SHP77 treated with DMSO at 0.1 percent for 48 hours (cell line): ENCODE results near the gene FIGNL1.
A peak's percentile ranks its signal among the peaks of the same experiment; 100 is the strongest.

ENCODE experiments used
- DNase-seq: peaks from one replicate; lab custom pipeline; 2025; lab: John Stamatoyannopoulos, UW

Gene FIGNL1, protein sequence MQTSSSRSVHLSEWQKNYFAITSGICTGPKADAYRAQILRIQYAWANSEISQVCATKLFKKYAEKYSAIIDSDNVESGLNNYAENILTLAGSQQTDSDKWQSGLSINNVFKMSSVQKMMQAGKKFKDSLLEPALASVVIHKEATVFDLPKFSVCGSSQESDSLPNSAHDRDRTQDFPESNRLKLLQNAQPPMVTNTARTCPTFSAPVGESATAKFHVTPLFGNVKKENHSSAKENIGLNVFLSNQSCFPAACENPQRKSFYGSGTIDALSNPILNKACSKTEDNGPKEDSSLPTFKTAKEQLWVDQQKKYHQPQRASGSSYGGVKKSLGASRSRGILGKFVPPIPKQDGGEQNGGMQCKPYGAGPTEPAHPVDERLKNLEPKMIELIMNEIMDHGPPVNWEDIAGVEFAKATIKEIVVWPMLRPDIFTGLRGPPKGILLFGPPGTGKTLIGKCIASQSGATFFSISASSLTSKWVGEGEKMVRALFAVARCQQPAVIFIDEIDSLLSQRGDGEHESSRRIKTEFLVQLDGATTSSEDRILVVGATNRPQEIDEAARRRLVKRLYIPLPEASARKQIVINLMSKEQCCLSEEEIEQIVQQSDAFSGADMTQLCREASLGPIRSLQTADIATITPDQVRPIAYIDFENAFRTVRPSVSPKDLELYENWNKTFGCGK

DNA sequence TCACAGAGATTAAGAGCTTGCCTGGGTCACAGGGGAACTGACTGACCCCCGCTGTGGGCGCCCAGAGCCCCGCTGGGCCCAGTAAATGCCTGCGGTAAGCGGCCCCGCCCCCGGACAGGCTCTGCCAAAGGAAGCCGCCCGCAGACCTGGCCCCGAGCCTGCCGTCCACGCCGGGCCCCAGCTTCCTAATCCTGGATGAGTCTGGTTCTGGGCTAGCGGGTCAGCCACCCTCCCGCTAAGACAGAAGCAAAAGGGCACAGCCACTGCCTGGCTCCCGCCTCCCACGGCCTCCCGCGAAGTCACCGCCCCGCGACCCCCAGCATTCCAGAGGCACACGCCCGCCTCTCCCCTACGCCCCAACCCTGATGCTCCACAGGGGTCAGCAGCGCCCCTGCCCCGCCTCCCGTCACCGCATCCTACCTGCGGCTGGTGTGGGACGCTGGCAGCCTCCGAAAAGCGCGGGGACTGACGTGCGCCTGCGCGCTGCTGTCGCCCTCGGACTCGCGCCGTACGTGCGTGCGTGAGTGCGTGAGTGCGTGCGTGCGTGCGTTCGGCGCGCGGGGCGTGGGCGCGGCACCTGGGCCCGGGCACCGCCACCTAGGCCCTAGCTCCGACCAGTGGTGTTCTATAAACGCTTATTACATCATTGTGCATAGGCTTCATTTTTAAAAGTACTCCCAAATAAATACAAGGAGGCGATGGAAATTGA, at the start of gene FIGNL1:
Gene FIGNL1, minus strand, starts transcription at position 470 of the 709 bp plus-strand sequence. CDS start 3,063 bp downstream, outside the sequence.
- DNase-seq, result peak; percentile 68

GRCh38 chr7:50499092-50499491, 48.9 kb upstream of the FIGNL1 start:
- DNase-seq, result no peak

DNA sequence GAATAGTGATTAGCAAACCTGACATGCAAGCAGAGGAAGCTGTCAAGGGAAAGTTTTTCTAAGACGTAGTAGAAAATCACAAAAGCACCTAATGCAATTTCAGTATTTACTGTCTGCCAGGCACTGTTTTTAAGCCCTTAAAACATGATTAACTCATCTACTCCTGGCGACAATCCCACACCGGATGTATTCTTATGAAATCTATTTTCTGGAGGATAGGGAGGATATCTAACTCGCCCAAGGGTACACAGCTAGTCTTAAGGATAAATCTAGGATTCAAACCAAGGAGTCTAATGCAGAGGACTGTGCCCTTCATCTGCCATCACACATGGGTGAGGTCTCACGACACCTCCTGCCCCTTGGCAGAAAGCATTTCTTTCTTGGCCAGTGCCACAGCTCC, 47.8 kb upstream of the FIGNL1 start:
- no peak for DNase-seq

- DNase-seq, result no peak
These were observed 47.0 kb upstream of the FIGNL1 start for GRCh38 chr7:50497068-50497642.

- no peak for DNase-seq
These were observed 46.4 kb upstream of the FIGNL1 start for GRCh38 chr7:50496569-50496968.

DNA sequence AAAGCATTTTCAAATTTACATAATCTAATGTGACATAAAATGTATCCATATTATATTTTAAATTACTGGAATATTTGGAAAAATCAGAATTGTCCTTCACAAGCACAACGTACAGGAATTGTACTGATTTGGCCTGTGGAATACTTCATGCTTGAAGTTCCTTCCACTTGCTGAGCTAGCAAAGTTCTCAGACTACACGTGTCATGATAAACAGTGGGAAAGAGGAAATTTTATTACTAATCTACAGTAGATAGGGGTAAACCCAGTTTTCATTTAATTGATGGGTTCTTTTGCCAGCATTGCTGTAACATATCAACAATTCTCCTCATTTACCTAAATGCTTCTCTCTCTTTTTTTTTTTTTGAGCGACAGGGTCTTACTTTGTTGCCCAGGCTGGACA, 45.6 kb upstream of the FIGNL1 start:
- DNase-seq, result no peak

DNA sequence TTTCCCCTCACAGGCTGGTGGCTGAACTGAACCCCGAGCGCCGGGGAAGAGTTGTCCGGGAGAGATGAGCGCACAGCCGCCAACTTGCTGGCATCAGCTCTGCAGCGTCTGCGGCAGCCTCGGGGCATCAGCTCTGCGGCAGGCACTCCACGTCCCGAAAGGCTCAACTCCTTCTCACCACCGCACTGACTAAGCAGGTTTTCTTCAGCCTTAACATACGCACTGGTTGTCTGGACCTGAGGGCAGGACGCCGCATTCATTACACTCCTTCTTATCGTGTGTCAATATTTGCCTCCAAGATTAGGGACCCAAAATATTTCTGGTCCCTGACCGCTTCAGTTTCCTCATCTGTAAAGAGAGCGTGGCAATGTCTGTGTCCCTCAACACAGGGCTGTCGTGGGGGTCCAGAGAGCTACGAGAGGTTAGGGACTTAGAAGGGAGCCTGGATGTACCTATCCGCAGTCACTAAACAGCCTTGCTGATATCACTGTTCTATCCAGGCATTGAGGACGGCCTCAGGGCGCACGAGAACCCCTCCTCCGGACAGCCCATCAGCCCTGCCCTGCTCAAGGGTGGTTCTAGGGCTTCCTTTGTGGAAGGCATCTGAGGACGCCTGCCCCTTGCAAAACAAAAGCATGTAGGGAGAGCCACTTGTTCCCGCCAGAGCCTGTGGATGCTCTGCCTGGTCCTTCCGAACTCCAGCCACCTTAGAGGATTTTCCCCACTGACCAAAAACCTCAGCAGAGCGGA, 42.8 kb upstream of the FIGNL1 start:
- DNase-seq, result no peak

DNA sequence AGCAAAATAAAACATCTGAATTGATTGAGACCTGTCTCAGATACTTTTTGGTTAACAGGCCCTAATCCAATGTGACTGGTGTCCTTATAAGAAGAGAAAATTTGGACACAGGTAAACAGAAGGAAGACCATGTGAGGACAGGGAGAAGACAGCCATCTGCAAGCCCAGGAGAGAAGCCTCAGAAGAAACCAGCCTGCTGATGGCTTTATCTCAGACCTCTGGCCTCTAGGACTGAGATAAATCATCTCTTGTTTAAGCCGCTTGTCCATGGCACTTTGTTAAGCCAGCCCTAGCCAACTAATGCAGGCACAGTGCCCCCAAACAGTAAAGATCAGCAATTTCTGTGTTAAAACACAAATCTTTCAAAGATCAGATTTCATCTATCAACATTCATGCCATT, 41.8 kb upstream of the FIGNL1 start:
- DNase-seq, result no peak

GRCh38 chr7:50491209-50491608, 41.1 kb upstream of the FIGNL1 start:
- DNase-seq, result no peak

- no peak for DNase-seq
These were observed 38.2 kb upstream of the FIGNL1 start for GRCh38 chr7:50488379-50488778.

DNA sequence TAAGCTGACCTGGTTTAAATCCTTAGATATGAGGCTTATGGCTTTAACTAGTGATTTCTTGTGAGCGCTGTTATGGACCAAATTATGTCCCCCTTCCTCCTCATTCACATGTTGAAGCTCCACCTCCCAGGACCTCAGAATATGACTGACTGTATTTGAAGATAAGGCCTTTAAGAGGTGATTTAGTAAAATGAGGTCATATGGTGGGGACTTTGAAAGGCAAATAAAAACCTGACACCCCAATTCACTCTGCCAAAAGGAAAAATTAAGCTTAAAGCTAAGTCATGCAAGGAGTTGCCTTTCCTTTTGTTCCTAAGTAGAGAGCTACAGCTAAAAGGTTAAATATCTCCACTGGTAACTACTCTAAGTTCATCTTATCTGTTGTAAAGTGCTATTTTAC, 36.4 kb upstream of the FIGNL1 start:
- DNase-seq, result no peak

- DNase-seq, result no peak
These were observed 31.7 kb upstream of the FIGNL1 start for GRCh38 chr7:50481867-50482266.

- DNase-seq, result no peak
These were observed 30.6 kb upstream of the FIGNL1 start for GRCh38 chr7:50480797-50481196.

DNA sequence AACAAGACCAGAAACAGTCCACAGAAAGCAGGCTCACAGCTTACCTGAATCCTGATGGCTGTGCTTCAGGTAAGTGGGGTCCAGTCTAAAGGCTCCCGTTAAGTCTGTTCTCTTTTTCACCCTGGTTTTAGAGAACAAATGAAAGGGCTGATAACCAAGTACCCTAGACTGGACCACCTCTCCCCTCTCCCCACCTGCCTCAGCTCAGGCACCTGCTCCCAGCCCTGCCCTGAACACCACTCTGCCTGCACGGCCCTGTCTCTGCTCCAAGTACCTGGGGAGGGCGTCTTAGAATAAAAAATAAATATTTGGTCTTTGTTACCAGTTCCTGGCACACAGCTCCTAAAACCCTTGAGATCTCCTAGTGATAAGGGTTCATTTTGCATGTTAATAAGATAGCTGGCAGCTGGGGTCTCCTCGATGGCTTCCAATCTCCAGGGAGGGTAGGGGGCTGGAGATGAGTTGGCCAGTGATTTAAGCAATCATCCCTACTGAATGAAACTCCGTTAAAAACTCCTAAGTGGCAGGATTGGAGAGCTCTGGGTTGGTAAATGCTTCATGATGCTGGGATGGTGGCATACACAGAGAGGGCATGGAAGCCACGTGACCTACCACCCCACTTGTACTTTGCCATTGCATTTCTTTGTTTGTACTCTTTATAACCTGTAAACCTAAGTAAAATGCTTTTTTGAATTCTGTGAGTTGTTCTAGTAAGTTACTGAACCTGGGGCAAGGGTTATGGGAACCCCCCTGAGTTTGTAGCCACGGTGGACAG, 29.8 kb upstream of the FIGNL1 start:
- no peak for DNase-seq

DNA sequence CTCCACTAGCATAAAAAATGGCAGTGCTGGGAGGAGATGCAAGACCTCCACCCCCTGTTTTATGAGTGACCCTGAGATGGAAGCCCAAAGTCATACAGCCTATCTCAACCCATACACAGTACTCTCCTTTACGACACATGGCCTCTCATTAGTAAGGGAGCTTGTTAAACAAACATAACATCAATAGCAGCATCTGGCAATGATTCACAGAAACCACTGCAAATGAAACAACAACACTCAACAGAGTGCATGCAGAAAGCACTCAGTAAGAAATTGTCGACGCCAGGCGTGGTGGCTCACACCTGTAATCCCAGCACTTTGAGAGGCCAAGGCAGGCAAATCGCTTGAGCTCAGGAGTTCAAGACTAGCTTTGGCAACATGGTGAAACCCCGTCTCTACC, 27.5 kb upstream of the FIGNL1 start:
- no peak for DNase-seq

DNA sequence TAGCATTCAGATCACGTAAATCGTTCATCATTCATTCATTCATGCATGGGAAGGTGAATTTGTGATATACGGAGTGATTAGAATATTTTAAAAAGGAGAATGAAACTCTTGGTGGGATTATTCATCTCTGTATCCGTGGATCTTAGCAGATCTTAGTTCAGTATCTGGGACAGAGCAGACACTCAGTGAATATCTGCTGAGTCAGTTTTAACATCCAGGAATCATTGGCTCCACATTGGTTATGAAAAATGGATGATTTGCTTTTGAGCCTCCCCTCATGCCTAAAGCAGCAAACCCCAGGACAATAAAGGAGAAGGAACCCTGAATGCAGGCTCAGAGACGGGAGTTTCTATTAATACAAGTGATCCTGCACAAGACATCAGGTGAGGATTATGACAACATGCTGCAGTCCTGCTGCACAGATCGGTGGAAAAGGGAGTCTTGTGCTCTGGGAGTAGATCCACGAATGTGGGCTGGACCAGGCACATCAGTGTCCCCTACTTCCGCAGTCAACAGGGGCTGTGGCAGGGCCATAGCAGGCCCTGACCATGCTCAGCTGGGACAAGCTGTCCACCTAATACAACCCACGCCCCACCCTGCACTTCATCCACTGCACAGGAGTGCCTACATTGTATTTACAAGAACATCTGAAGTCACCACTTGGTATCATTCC, 26.9 kb upstream of the FIGNL1 start:
- no peak for DNase-seq

- DNase-seq, result no peak
These were observed 25.2 kb upstream of the FIGNL1 start for GRCh38 chr7:50475340-50475739.

- DNase-seq, result no peak
These were observed 24.4 kb upstream of the FIGNL1 start for GRCh38 chr7:50474382-50475160.

- DNase-seq, result no peak
These were observed 23.4 kb upstream of the FIGNL1 start for GRCh38 chr7:50473531-50473930.

DNA sequence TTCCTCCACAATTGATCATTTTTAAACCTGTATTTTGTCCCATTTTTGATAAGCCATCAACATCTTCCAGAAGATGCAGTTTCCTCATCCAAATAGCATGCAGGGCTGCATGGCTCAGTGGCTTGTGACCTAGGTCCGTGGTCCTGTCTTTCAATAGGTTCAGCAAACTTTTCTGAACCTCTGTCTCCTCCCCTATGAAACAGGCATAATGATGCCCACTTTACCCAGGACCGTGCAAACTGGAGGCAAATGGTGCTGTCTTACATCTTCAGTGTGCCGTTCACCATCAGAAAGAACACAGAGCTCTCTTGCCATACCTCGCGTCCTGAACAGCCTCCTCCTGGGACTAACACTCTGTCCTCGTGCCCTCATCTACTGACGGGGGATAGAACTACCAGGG, 22.3 kb upstream of the FIGNL1 start:
- DNase-seq, result no peak
